GM18858 (cell line): ENCODE results near the gene PBXIP1.
"Not testable (repeated sequence)": the region's sequence is repeated elsewhere in the genome, so short reads cannot be mapped to it uniquely, and the experiment has no call there.

Source experiments
- ATAC-seq: cut with Tn5 transposase; IDR thresholded peaks from one replicate; pipeline ENCODE4 v1.9.1; 2021; ENCODE audit not compliant: unreplicated experiment

PBXIP1 gene

GRCh38 chr1:154994591-154994990 is 38.7 kb upstream of the PBXIP1 start:
- ATAC-seq, result no peak

- ATAC-seq, result no peak
These were observed 38.3 kb upstream of the PBXIP1 start for GRCh38 chr1:154994269-154994587.

- no peak for ATAC-seq
These were observed 37.8 kb upstream of the PBXIP1 start, which contains the start of gene LENEP for GRCh38 chr1:154993572-154994268. Gene LENEP (plus strand): TSS chr1:154993586. CDS start chr1:154993608, 22 bp downstream.

- no peak for ATAC-seq
These were observed 37.0 kb upstream of the PBXIP1 start for GRCh38 chr1:154992721-154993571.

GRCh38 chr1:154990276-154990675 is 34.4 kb upstream of the PBXIP1 start:
- ATAC-seq, result no peak

- ATAC-seq, result no peak
These were observed 33.4 kb upstream of the PBXIP1 start for GRCh38 chr1:154989195-154989860.

- ATAC-seq, result no peak
These were observed 32.4 kb upstream of the PBXIP1 start for GRCh38 chr1:154988058-154988954.

GRCh38 chr1:154987326-154987725 is 31.4 kb upstream of the PBXIP1 start:
- ATAC-seq, result no peak

GRCh38 chr1:154986736-154987135 is 30.8 kb upstream of the PBXIP1 start:
- not testable (repeated sequence) for ATAC-seq

- no peak for ATAC-seq
These were observed 28.0 kb upstream of the PBXIP1 start for GRCh38 chr1:154983776-154984466.

- peak; percentile 95 for ATAC-seq
These were observed 27.2 kb upstream of the PBXIP1 start, which contains the start of gene FLAD1 for GRCh38 chr1:154982897-154983648. Gene FLAD1 (plus strand): TSS chr1:154983344. CDS start chr1:154983695, 351 bp downstream.

- no peak for ATAC-seq
These were observed 26.4 kb upstream of the PBXIP1 start for GRCh38 chr1:154982341-154982740.

GRCh38 chr1:154978360-154978759 is 22.5 kb upstream of the PBXIP1 start:
- ATAC-seq, result no peak

GRCh38 chr1:154977762-154978161 is 21.9 kb upstream of the PBXIP1 start:
- not testable (repeated sequence) for ATAC-seq

GRCh38 chr1:154975409-154976059 is 19.6 kb upstream of the PBXIP1 start:
- ATAC-seq, result no peak

GRCh38 chr1:154974808-154975408 is 19.0 kb upstream of the PBXIP1 start:
- ATAC-seq, result peak; percentile 26

- ATAC-seq, result peak; percentile 74
These were observed 18.4 kb upstream of the PBXIP1 start, which contains the start of gene CKS1B for GRCh38 chr1:154974102-154974807. Gene CKS1B (plus strand): TSS chr1:154974681. CDS start chr1:154974746, 65 bp downstream.
